ENCODE data around the gene ITM2C.

- TF ChIP-seq POLR2A (IDR thresholded peaks at IDR 0.05) (no peak), CTCF (IDR thresholded peaks at IDR 0.05 in 4 of 5, conservative IDR thresholded peaks at IDR 0.05 in 1 of 5) (no peak)
Observed at GRCh38 chr2:230870544-230871360, 6.0 kb downstream of the ITM2C start.

Data from gastrocnemius medialis (tissue), 4 donors.